ENCODE results near the gene ANGEL2. TPM values are rescaled to one million over a fixed set of nuclear protein-coding genes. Genes with fewer than 3 reads are reported as not detected.

ANGEL2 gene
- polyA plus RNA-seq, 1 of the 3 experiments (the other 2 are of a cell fraction) = 14.0 TPM

DNA sequence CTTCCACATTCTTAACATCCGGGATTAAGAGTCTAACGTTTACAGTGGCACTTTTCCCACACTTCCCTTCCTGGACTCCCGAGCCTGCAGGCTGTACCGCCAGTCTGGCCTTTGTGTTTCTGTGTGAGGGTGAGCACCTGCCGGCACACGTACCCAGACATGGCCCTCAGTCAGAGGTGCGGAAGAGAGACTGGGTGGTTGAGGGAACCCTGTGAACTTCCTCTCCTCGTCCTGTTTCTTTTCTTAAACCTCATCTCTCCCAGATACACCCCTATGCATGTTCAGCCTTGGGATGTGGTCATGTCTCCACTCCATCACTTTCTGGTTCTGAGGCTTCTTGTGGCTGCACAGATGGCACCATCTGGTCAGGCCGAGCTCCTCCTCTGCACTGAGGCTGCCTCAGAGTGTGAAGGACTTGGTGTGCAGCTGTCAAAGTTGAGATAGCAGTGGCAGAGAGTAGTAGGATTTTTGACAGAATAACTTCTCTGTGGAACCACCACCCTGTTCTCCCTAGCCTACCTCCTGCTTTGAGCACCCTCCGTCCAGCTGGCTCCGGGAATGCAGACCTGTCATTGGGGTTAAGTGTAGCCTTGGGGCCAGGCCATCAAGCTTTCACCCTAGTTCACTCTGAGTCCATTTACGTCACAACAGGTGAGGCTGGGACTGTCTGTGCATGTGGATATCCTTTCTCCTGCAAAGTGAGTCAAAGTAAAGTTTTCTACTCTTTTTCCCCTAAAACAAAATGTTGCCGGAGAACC is 33.9 kb downstream of the ANGEL2 start:
- no peak overlapping the region for H3K4me3 ChIP-seq (ENCODE audit: low read depth in 2 of 2, low read length in 1 of 2)
- no peak overlapping the region for H2AFZ ChIP-seq (ENCODE audit: low read depth)
- TF ChIP-seq, protein P1, sequence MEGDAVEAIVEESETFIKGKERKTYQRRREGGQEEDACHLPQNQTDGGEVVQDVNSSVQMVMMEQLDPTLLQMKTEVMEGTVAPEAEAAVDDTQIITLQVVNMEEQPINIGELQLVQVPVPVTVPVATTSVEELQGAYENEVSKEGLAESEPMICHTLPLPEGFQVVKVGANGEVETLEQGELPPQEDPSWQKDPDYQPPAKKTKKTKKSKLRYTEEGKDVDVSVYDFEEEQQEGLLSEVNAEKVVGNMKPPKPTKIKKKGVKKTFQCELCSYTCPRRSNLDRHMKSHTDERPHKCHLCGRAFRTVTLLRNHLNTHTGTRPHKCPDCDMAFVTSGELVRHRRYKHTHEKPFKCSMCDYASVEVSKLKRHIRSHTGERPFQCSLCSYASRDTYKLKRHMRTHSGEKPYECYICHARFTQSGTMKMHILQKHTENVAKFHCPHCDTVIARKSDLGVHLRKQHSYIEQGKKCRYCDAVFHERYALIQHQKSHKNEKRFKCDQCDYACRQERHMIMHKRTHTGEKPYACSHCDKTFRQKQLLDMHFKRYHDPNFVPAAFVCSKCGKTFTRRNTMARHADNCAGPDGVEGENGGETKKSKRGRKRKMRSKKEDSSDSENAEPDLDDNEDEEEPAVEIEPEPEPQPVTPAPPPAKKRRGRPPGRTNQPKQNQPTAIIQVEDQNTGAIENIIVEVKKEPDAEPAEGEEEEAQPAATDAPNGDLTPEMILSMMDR (IDR thresholded peaks at IDR 0.05) = no peak
- TF ChIP-seq NRF1 (IDR thresholded peaks at IDR 0.05; ENCODE audit: low read depth, low read length) (no peak), CHD2 (IDR thresholded peaks at IDR 0.05; ENCODE audit: low read length, partially characterized antibody) (no peak), EP300 (IDR thresholded peaks at IDR 0.05; ENCODE audit: borderline replicate concordance in 1 of 2, low read depth in 1 of 2, low read length in 1 of 2) (no peak), FOSL2 (IDR thresholded peaks at IDR 0.05; ENCODE audit: borderline replicate concordance, low read depth) (no peak), POLR2AphosphoS5 (IDR thresholded peaks at IDR 0.05; ENCODE audit: low read depth, low read length) (no peak), FOXM1 (IDR thresholded peaks at IDR 0.05; ENCODE audit: low read depth) (no peak), NFIC (IDR thresholded peaks at IDR 0.05; ENCODE audit: borderline replicate concordance) (no peak), SIN3A (IDR thresholded peaks at IDR 0.05; ENCODE audit: borderline replicate concordance, low read depth, low read length) (no peak), GATA2 (CRISPR knock-in tag; IDR thresholded peaks at IDR 0.05) (no peak), MXI1 (IDR thresholded peaks at IDR 0.05; ENCODE audit: low read depth, low read length) (no peak), TEAD4 (IDR thresholded peaks at IDR 0.05; ENCODE audit: borderline replicate concordance, insufficient read depth) (no peak), MEF2A (IDR thresholded peaks at IDR 0.05; ENCODE audit: borderline replicate concordance, low read depth) (no peak), GABPA (IDR thresholded peaks at IDR 0.05; ENCODE audit: low read depth) (no peak), RFX5 (IDR thresholded peaks at IDR 0.05; ENCODE audit: low read length) (no peak), EZH2phosphoT487 (IDR thresholded peaks at IDR 0.05; ENCODE audit: borderline replicate concordance, low read depth) (no peak)
- TF ChIP-seq, protein P2, sequence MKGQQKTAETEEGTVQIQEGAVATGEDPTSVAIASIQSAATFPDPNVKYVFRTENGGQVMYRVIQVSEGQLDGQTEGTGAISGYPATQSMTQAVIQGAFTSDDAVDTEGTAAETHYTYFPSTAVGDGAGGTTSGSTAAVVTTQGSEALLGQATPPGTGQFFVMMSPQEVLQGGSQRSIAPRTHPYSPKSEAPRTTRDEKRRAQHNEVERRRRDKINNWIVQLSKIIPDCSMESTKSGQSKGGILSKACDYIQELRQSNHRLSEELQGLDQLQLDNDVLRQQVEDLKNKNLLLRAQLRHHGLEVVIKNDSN (IDR thresholded peaks at IDR 0.05; ENCODE audit: borderline replicate concordance, low read depth) = no peak
- TF ChIP-seq, protein P3, sequence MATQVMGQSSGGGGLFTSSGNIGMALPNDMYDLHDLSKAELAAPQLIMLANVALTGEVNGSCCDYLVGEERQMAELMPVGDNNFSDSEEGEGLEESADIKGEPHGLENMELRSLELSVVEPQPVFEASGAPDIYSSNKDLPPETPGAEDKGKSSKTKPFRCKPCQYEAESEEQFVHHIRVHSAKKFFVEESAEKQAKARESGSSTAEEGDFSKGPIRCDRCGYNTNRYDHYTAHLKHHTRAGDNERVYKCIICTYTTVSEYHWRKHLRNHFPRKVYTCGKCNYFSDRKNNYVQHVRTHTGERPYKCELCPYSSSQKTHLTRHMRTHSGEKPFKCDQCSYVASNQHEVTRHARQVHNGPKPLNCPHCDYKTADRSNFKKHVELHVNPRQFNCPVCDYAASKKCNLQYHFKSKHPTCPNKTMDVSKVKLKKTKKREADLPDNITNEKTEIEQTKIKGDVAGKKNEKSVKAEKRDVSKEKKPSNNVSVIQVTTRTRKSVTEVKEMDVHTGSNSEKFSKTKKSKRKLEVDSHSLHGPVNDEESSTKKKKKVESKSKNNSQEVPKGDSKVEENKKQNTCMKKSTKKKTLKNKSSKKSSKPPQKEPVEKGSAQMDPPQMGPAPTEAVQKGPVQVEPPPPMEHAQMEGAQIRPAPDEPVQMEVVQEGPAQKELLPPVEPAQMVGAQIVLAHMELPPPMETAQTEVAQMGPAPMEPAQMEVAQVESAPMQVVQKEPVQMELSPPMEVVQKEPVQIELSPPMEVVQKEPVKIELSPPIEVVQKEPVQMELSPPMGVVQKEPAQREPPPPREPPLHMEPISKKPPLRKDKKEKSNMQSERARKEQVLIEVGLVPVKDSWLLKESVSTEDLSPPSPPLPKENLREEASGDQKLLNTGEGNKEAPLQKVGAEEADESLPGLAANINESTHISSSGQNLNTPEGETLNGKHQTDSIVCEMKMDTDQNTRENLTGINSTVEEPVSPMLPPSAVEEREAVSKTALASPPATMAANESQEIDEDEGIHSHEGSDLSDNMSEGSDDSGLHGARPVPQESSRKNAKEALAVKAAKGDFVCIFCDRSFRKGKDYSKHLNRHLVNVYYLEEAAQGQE (IDR thresholded peaks at IDR 0.05; ENCODE audit: low read depth, low read length) = no peak
- TF ChIP-seq, protein P4, sequence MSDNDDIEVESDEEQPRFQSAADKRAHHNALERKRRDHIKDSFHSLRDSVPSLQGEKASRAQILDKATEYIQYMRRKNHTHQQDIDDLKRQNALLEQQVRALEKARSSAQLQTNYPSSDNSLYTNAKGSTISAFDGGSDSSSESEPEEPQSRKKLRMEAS (IDR thresholded peaks at IDR 0.05; ENCODE audit: low read depth) = no peak
- no peaks in the 10 kb centered on the region for H3K79me2 ChIP-seq (ENCODE audit: insufficient read depth)
- no peaks in the 10 kb centered on the region for H3K27me3 ChIP-seq (ENCODE audit: insufficient read depth)
- no peaks in the 10 kb centered on the region for H4K20me1 ChIP-seq (ENCODE audit: insufficient read depth)
- H3F3A ChIP-seq (replicated peaks; ENCODE audit: insufficient read depth) = no peaks in the 10 kb centered on the region
- peaks cover 0 to 4% of the 10 kb centered on the region in 2 experiments; a peak in 1 of 4 replicates for H3K4me1 ChIP-seq (ENCODE audit: control insufficient read depth in 1 of 2, insufficient read depth in 2 of 2, low read depth in 1 of 2, low read length in 1 of 2)
- no peak overlapping the region for H3K4me2 ChIP-seq
- ChIA-PET POLR2A (no interaction called here), CTCF (interaction anchor here (0.9 to 1.6 kb wide), 2 partner anchors 9 to 13 kb away, joined by 3 to 4 read pairs; no protein-coding TSS in a partner anchor)
- H3K9ac ChIP-seq = no peak overlapping the region
- H3K9me3 ChIP-seq = no peaks in the 10 kb centered on the region
- H3K9me2 ChIP-seq = no peaks in the 10 kb centered on the region
- DNase-seq = no peak
- no peak overlapping the region for H3K27ac ChIP-seq (ENCODE audit: low read depth in 2 of 2, low read length in 1 of 2)
- H3K36me3 ChIP-seq (replicated peaks in 1 of 2; ENCODE audit: control insufficient read depth in 1 of 2, insufficient read depth in 2 of 2, low read length in 1 of 2) = no peaks in the 10 kb centered on the region
- WGBS (ENCODE audit: low lambda C conversion rate) = 83% methylated on average over 13 of the region's 13 CpGs
